ENCODE results near the gene TMEM69. TPM values are rescaled to one million over a fixed set of nuclear protein-coding genes. Genes with fewer than 3 reads are reported as not detected.

TMEM69 gene
- total and polyA plus RNA-seq, 2 experiments from 2014 or later: 30.3 to 35.2 TPM

GRCh38 chr1:45679123-45679522 is 8.9 kb upstream of the TMEM69 start:
- peaks cover 16% of the 10 kb centered on the region; the same call in 1 of the 2 replicates for H4K20me1 ChIP-seq (ENCODE audit: insufficient read depth)
- no peaks in the 10 kb centered on the region for H3K9me3 ChIP-seq (ENCODE audit: low read depth)
- 11 to 22% methylated on average over 3 of the region's 3 CpGs for WGBS, 2 experiments (ENCODE audit: low coverage in 1 of 2, low lambda C conversion rate in 2 of 2, missing lambda C conversion rate in 2 of 2)
- peak overlapping the region; percentile 19 for H3K4me3 ChIP-seq
- H3K79me2 ChIP-seq (ENCODE audit: insufficient read depth): peaks cover 100% of the 10 kb centered on the region
- peak overlapping the region; percentile 43 for H3K4me2 ChIP-seq (ENCODE audit: unreplicated experiment)
- in situ Hi-C loops (cut with MboI): no loop called here
- no peaks in the 10 kb centered on the region for H3K9me2 ChIP-seq (ENCODE audit: insufficient read depth)
- TF ChIP-seq EZH2 (IDR thresholded peaks at IDR 0.05; ENCODE audit: insufficient read depth, poor library complexity, severe bottlenecking) (no peak), EZH2phosphoT487 (IDR thresholded peaks at IDR 0.05; ENCODE audit: insufficient read depth, low read depth) (no peak)
- H3K36me3 ChIP-seq (ENCODE audit: low read depth): no peaks in the 10 kb centered on the region
- H3F3A ChIP-seq (ENCODE audit: insufficient read depth): peaks cover 30% of the 10 kb centered on the region
- no peak overlapping the region for H2AFZ ChIP-seq
- H3K27ac ChIP-seq: peak overlapping the region; percentile 50
- peak overlapping the region; percentile 21; the same call in 1 of the 2 replicates for H3K9ac ChIP-seq
- H3K27me3 ChIP-seq (replicated peaks; ENCODE audit: insufficient read depth): no peaks in the 10 kb centered on the region
- peak; percentile 53 for DNase-seq
- peaks cover 41% of the 10 kb centered on the region for H3K4me1 ChIP-seq (ENCODE audit: insufficient read depth)

- peaks cover 84% of the 10 kb centered on the region for H3K79me2 ChIP-seq (ENCODE audit: insufficient read depth)
- H3K27me3 ChIP-seq (replicated peaks; ENCODE audit: insufficient read depth): no peaks in the 10 kb centered on the region
- DNase-seq: no peak
- peaks cover 13% of the 10 kb centered on the region; the same call in 1 of the 2 replicates for H4K20me1 ChIP-seq (ENCODE audit: insufficient read depth)
- no peaks in the 10 kb centered on the region for H3K36me3 ChIP-seq (ENCODE audit: low read depth)
- no peak for TF ChIP-seq EZH2 (IDR thresholded peaks at IDR 0.05; ENCODE audit: insufficient read depth, poor library complexity, severe bottlenecking)
- TF ChIP-seq EZH2phosphoT487 (IDR thresholded peaks at IDR 0.05; ENCODE audit: insufficient read depth, low read depth): no peak
- H3K9ac ChIP-seq: no peak overlapping the region
- peaks cover 30% of the 10 kb centered on the region for H3F3A ChIP-seq (ENCODE audit: insufficient read depth)
- H3K4me2 ChIP-seq (ENCODE audit: unreplicated experiment): no peak overlapping the region
- no peak overlapping the region for H3K27ac ChIP-seq
- 90 to 92% methylated on average over 6 of the region's 6 CpGs for WGBS, 2 experiments (ENCODE audit: low coverage in 1 of 2, low lambda C conversion rate in 2 of 2, missing lambda C conversion rate in 2 of 2)
- in situ Hi-C loops (cut with MboI): no loop called here
- peaks cover 47% of the 10 kb centered on the region for H3K4me1 ChIP-seq (ENCODE audit: insufficient read depth)
- no peak overlapping the region for H2AFZ ChIP-seq
- H3K4me3 ChIP-seq: no peak overlapping the region
- H3K9me2 ChIP-seq (ENCODE audit: insufficient read depth): no peaks in the 10 kb centered on the region
- H3K9me3 ChIP-seq (ENCODE audit: low read depth): no peaks in the 10 kb centered on the region
Measured at GRCh38 chr1:45682942-45683341, 5.0 kb upstream of the TMEM69 start.

- 0 out of 2 replicates have a peak, but pooled peaks cover 2% of the 10 kb centered on the region for H4K20me1 ChIP-seq (ENCODE audit: insufficient read depth)
- 50% methylated on average over 2 of the region's 2 CpGs for WGBS, 2 experiments (ENCODE audit: low coverage in 1 of 2, low lambda C conversion rate in 2 of 2, missing lambda C conversion rate in 2 of 2)
- no peaks in the 10 kb centered on the region for H3K9me2 ChIP-seq (ENCODE audit: insufficient read depth)
- H3K4me3 ChIP-seq: peak overlapping the region; percentile 100
- H3K27me3 ChIP-seq (replicated peaks; ENCODE audit: insufficient read depth): no peaks in the 10 kb centered on the region
- H3K4me2 ChIP-seq (ENCODE audit: unreplicated experiment): peak overlapping the region; percentile 83
- peak overlapping the region; percentile 93 for H3K9ac ChIP-seq
- H3K79me2 ChIP-seq (ENCODE audit: insufficient read depth): peaks cover 83% of the 10 kb centered on the region
- H3K27ac ChIP-seq: no peak overlapping the region
- H2AFZ ChIP-seq: no peak overlapping the region
- H3K4me1 ChIP-seq (ENCODE audit: insufficient read depth): peaks cover 40% of the 10 kb centered on the region
- in situ Hi-C loops (cut with MboI): no loop called here
- no peaks in the 10 kb centered on the region for H3K36me3 ChIP-seq (ENCODE audit: low read depth)
- no peaks in the 10 kb centered on the region for H3K9me3 ChIP-seq (ENCODE audit: low read depth)
- TF ChIP-seq EZH2phosphoT487 (IDR thresholded peaks at IDR 0.05; ENCODE audit: insufficient read depth, low read depth) (no peak), EZH2 (IDR thresholded peaks at IDR 0.05; ENCODE audit: insufficient read depth, poor library complexity, severe bottlenecking) (no peak)
- peaks cover 15% of the 10 kb centered on the region for H3F3A ChIP-seq (ENCODE audit: insufficient read depth)
- no peak for DNase-seq
Measured at GRCh38 chr1:45684402-45684801, 3.6 kb upstream of the TMEM69 start.

GRCh38 chr1:45685308-45686014 is 2.5 kb upstream of the TMEM69 start:
- Histone ChIP-seq H3K9me3 (ENCODE audit: low read depth) (no peaks in the 10 kb centered on the region), H2AFZ (peak overlapping the region; percentile 92), H4K20me1 (ENCODE audit: insufficient read depth) (no peaks in the 10 kb centered on the region), H3K4me2 (ENCODE audit: unreplicated experiment) (peak overlapping the region; percentile 83), H3K9me2 (ENCODE audit: insufficient read depth) (no peaks in the 10 kb centered on the region), H3K4me3 (peak overlapping the region; percentile 100), H3K9ac (peak overlapping the region; percentile 93), H3K27ac (peak overlapping the region; percentile 97), H3K36me3 (ENCODE audit: low read depth) (no peaks in the 10 kb centered on the region), H3K4me1 (ENCODE audit: insufficient read depth) (peaks cover 32% of the 10 kb centered on the region), H3K27me3 (replicated peaks; ENCODE audit: insufficient read depth) (no peaks in the 10 kb centered on the region), H3F3A (ENCODE audit: insufficient read depth) (peaks cover 13% of the 10 kb centered on the region), H3K79me2 (ENCODE audit: insufficient read depth) (peaks cover 83% of the 10 kb centered on the region)
- no peak for TF ChIP-seq EZH2phosphoT487 (IDR thresholded peaks at IDR 0.05; ENCODE audit: insufficient read depth, low read depth)
- TF ChIP-seq EZH2 (IDR thresholded peaks at IDR 0.05; ENCODE audit: insufficient read depth, poor library complexity, severe bottlenecking): no peak
- WGBS, 2 experiments (ENCODE audit: low coverage in 1 of 2, low lambda C conversion rate in 2 of 2, missing lambda C conversion rate in 2 of 2): 1 to 2% methylated on average over 13 of the region's 13 CpGs
- DNase-seq: peak; percentile 49
- in situ Hi-C loops (cut with MboI): no loop called here

Measured in GM23248 (cell line).